GM19099 (cell line): Measurements from ENCODE around the gene ZBTB7C.

ENCODE experiments used
- POLR2A ChIP-seq: IDR thresholded peaks from 3 replicates; pipeline ENCODE4 v1.6.1; 2011; ENCODE audit warnings: low read depth; ENCODE audit not compliant: insufficient read length; ENCODE audit errors: extremely low read depth

ZBTB7C gene

DNA sequence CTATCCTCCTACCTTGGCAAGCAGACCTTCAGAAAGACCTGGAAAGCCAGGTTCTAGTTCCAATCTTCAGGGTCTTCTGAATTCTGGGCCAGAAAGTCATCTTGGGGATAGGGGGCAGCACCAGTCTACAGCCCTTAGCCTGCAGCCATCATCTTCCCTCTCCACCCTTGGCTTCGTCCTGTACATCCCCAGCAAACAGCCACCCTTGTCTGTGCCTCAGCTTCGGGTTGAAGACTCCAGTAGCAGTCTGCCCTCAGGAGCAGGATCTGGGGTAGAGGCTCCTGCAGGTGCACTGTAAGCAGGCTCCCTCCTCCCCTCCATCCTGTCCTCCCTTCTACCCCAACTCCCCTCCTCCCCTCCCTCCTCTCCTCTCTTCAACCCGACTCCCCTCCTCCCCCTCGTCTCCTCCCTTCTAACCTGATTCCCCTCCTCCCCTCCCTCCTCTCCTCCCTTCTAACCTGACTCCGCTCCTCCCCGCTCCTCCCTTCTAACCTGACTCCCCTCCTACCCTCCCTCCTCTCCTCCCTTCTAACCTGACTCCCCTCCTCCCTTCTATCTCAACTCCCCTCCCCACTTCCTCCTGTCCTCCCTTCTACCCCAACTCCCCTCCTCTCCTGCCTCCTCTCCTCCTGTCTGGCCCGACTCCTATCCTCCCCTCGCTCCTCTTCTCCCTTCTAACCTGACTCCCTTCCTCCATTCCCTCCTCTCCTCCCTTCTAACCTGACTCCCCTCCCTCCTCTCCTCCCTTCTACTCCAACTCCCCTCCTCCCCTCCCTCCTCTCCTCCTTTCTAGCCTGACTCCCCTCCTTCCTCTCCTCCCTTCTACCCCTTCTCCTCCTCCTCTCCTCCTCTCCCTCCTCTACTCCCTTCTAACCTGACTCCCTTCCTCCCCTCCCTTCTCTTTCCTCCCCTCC, 388.6 kb downstream of the ZBTB7C start:
- TF ChIP-seq POLR2A: no peak

DNA sequence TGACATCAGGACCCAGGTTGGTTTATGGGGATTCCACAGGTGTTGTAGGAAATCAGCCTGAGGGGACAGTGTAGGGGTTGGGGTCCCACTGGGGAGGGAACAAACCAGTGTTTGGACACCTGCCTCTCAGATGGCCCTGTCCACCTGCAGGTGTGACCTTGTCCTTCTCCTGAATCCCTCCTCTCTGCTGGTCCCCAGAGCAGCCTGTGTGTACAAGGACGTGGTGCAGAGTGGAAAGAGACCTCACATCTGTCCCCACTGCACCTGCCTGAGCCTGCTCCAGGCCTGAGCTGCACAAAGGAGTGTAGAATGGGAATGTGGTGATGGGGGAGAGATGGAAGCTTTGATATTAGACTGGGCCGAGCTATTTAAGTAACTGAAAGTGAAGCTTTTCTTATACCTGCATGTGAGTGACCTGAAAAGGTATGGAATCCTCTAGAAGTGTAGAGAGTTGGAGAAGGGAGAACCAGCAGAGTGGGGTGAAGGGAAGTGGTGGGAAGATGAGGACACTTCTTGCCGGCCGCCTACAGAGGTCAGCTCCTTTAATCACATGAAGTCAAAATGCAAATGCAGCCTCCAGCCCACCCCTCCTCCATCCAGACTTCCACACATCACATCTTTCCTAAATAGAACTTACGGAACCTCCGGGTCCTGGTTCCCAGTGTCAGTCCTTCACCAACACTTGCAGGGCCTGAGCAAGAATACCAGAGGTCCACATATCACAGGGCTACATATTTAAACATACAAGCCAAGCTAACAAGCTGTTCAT, 389.4 kb downstream of the ZBTB7C start:
- TF ChIP-seq POLR2A: no peak

DNA sequence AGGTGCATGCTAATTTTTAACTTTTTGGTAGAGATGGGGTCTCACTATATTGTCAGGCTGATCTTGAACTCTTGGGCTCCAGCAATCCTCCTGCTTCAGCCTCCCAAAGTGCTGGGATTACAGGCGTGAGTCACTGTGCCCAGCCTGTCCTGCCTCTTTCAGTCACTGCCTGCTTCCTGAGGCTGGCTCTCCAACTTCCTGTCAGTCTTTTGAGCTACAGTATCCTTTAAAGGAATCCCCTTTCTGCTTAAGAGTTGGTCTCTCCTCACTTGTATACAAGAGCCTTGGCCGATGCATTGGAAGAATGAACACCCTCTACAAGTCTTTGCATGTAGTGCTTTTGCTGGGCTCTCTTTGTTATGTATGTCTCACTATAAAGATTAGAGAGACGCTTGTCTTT, 390.3 kb downstream of the ZBTB7C start:
- no peak for TF ChIP-seq POLR2A

DNA sequence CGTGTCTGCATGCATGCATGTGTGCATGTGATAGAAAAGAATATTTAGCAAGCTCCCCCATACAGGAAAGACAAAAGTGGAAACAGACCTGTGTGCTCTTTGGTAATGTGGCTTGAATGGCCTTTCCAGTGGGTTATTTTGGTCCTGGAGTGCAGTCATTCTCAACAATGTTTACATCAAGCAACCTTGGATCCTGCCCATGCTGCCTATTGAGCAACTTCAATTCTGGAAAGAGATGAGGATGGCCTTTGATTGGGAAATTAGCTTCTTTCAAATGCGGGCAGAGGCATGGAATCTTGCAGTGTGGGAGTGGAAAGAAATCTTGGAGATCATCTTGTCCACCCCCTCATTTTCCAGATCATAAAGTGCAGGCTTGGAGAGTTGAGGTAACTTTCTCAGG, 391.5 kb downstream of the ZBTB7C start:
- no peak for TF ChIP-seq POLR2A

- TF ChIP-seq POLR2A: no peak
These were observed 396.0 kb downstream of the ZBTB7C start for GRCh38 chr18:48013162-48013561.

DNA sequence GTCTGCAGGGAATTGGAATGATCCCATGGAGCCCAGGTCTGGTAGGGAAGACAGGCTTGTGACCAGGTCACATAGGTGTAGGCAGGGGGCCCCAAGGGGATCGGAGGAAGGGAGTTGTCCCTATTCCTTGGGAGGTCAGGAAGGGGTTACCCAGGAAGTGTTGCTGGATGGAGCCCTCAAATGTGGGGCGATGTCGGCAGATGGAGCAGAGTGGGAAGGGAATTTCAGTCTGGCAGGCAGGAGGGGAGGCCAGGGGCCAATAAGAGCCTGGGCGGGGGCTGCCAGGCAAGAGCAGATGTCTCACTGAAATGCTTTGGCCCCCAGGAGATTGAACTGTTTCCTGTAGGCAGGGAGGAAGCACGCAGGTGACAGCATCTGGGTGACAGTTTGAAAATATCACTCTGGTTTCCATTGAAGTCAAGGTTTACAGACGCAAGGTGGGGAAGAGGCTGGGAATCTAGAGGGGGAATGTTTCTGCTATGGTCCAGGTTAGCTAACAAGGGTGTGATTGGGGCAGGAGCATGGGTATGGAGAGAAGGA, 397.2 kb downstream of the ZBTB7C start:
- TF ChIP-seq POLR2A: no peak

DNA sequence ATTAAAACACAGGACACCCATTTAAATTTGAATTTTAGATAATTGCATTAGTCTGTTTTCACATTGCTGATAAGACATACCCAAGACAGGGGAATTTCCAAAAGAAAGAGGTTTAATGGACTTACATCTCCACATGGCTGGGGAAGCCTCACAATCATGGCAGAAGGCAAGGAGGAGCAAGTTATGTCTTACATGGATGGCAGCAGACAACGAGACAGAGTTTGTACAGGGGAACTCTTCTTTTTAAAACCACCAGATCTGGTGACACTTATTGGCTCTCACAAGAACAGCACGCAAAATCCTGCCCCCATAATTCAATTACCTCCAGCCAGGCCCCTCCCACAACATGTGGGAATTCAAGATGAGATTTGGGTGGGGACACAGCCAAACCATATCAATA, 398.9 kb downstream of the ZBTB7C start:
- no peak for TF ChIP-seq POLR2A

DNA sequence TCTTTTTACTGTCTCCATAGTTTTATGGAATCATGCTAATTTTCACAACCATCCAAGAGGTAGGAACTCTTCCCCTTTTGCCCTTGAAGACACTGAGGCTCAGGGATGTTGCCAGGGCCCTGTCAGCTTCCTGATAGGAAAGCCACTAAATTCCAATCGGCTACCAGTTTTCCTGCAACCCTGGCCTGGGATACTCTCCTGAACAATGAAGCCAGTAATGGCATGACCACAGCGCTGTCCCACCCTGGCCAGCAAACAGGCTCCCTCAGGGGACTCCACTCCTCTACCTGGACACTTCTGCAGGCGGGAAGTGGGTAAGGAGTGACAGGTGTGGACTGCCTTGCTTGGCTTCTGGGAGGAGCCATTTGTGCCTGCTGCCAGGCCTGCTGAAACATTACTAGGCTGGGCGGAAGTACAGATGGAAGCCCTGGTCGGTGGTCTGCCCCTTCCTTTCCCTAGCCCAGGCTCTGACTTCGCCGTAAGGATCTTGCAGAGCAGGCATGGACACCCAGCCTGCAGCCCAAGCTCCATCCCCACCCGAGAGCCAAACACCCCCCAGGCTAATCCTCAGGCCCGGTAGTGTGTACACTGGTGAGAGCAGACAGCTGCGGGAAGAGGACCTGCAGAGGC, 400.0 kb downstream of the ZBTB7C start:
- TF ChIP-seq POLR2A: no peak

- no peak for TF ChIP-seq POLR2A
These were observed 401.1 kb downstream of the ZBTB7C start for GRCh38 chr18:48007955-48008701.

GRCh38 chr18:48007381-48007780, 401.8 kb downstream of the ZBTB7C start:
- no peak for TF ChIP-seq POLR2A

DNA sequence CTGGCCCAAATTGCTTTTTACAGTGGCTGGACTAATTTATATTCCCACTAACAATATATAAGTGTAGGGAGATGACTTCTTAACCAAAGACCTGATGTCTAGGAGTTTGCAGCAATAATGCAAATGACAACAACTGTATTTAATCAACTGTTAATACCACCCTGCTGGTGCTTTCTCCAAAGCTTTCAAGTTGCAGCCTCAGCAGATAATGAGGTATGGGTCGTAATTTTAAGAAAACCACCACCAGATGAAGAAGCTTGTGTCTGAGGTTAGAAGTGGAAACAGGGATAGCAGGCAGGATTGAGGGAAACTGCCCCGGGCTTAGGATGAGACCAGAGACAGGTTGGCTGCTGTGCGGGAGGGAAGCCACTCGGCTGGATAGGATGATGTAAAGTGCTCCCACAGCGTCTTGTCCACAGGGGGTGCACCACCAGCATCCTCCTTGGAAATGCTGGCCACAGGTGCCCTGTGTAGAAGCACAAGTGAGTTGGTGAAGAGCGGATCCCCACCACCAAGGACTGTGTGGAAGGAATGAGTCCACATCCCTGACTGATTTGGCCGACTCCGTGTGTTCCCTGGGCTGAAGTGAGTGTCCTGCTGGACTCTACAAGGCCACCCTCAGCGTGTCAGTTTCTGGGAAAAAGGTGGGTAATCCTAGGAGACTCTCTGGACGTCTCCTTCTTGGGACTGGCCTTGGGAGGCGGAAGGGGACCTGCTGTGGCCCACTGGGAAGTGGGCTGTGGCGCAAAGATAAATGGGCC, 402.6 kb downstream of the ZBTB7C start:
- TF ChIP-seq POLR2A: no peak

- no peak for TF ChIP-seq POLR2A
These were observed 404.6 kb downstream of the ZBTB7C start for GRCh38 chr18:48004577-48004976.

GRCh38 chr18:48003426-48004349, 405.5 kb downstream of the ZBTB7C start:
- TF ChIP-seq POLR2A: no peak
